Measurements from ENCODE around the gene IQGAP2.

DNA sequence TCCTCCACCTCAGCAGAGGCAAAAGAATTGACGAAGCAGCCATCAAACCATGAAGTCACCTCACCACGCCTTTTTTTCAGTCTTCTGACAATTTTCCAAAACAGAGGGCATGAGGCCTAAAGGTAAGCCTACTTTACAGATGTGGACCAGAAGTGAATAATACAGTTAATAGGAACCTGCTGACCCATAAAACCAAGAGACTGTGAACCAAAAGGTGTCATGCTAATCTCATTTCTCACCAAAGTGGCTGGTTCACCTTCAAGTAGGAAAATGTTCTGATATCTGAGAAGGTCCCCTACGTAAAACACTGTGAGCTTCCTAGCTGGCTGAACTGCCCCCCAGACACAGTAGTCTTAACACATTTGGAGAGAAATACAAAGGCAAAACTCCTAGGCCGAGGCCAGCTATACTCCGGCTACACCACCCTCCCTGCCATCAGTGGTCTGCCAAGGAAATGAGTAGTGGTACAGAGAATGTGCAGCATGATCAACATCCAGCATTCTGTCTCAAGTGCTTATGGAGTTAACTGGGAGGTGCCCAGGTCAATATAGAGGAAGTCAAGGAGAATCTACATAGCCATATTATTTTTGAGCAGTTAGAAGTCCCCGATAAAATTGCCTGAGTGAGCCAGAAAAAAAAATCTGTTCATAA is 239.4 kb downstream of the IQGAP2 start:
- no peak for TF ChIP-seq POLR2A (IDR thresholded peaks at IDR 0.05; ENCODE audit: low read length)
- no peak for TF ChIP-seq GATA1 (IDR thresholded peaks at IDR 0.05; ENCODE audit: low read depth, low read length)

Data from erythroblast (primary cell).